ENCODE results near the gene URM1.

GRCh38 chr9:128371630-128372117, 500 bp downstream of the URM1 start:
- TF ChIP-seq RAD21 (IDR thresholded peaks at IDR 0.05; ENCODE audit: low read depth) (no peak), REST (IDR thresholded peaks at IDR 0.05; ENCODE audit: low read depth) (no peak), TAF1 (IDR thresholded peaks at IDR 0.05; ENCODE audit: low read depth) (no peak), EP300 (IDR thresholded peaks at IDR 0.05; ENCODE audit: borderline replicate concordance) (no peak), YY1 (IDR thresholded peaks at IDR 0.05; ENCODE audit: low read depth) (no peak), EGR1 (IDR thresholded peaks at IDR 0.05) (no peak), CREB1 (IDR thresholded peaks at IDR 0.05; ENCODE audit: low read depth) (no peak)
- TF ChIP-seq, protein P1, sequence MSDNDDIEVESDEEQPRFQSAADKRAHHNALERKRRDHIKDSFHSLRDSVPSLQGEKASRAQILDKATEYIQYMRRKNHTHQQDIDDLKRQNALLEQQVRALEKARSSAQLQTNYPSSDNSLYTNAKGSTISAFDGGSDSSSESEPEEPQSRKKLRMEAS (IDR thresholded peaks at IDR 0.05) = no peak; the same call in 1 of the 2 replicates
